Hematopoietic multipotent progenitor cell treated with erythropoietin and hydrocortisone succinate and interleukin-3 and kit ligand, for 4 days (in vitro differentiated cells): ENCODE results near the gene APOO.
A peak's percentile ranks its signal among the peaks of the same experiment; 100 is the strongest.
"Not testable (repeated sequence)": the region's sequence is repeated elsewhere in the genome, so short reads cannot be mapped to it uniquely, and the experiment has no call there.

ENCODE experiments used
- DNase-seq: peaks from one replicate; pipeline ENCODE4 v3.0.0-alpha.2; 2015

APOO gene

DNA sequence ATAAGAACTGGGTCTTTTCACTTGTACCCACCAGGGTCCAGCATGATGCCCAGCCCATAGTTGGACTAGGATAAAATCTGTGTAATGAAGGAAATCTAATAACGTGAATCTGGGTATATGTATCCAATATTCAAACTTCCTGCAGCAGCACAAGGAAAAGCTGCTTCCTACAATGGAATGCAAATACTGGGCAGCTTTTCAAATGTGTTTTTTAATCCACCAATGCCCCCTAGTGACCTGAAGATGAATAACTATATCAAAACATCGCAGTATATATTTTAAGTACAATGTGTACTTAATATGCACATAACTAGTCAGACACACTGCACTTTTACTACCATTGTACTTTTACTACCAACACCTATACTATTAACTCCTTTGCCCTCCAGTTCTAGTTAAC, 5.3 kb downstream of the APOO start:
- DNase-seq: peak; percentile 68

DNA sequence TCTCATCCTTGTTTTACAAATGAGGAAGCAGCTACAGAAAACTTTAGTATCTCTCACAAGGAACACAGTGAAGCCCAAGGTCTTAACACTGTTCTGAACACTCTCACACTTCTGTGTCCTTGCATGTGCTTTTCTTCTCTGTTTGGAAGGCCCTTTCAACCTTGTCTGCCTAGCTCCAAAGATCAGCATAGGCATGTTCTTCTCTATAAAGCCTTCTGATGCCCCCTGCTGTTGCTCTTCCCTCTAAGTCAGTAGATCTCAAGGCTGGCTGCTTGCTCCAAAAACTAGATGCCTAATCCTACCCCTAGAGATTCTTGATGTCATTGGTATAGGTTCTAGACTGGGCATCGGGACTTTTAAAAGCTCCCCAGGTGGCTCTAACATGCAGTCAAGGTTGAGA, 5.9 kb downstream of the APOO start:
- DNase-seq: peak; percentile 92

DNA sequence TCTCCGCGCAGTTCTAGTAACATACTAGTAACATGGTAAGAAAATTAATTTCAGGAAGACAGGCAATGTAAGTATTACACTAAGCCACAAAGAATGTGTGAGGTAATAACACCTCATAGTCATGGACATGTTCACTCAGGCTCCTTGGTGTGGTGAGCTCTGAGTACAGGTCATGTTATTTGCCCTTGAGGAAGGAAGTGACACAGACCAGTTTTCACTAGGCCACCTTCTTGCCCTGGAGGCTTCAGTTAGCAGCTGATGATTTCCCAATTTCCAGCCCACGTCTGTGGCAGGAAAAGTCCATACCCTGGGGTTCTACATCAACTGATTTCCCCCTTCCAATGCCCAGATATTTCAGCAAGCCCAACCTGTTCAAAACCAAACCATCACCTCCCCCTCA, 6.7 kb downstream of the APOO start:
- peak; percentile 50 for DNase-seq

DNA sequence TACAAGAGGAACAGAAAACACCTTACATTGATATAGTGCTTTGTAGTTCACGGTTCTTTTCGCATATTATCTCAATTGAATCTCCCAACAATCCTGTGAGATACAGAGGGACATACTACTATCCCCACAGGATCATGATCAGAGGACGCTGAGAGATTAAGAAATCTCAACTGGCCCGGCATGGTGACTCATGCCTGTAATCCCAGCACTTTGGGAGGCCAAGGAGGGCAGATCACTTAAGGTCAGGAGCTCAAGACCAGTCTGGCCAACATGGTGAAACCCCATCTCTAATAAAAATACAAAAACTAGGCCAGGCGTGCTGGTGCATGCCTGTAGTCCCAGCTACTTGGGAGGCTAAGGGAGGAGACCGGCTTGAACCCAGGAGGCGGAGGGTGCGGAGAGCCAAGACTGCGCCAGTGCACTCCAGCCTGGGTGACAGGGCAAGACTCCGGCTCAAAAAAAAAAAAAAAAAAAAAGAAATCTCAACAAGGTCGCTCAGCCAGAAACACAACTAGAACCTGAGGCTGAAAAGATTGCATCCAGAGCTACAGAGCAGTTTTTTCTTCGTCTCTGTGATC, 7.4 kb downstream of the APOO start:
- DNase-seq: no peak

DNA sequence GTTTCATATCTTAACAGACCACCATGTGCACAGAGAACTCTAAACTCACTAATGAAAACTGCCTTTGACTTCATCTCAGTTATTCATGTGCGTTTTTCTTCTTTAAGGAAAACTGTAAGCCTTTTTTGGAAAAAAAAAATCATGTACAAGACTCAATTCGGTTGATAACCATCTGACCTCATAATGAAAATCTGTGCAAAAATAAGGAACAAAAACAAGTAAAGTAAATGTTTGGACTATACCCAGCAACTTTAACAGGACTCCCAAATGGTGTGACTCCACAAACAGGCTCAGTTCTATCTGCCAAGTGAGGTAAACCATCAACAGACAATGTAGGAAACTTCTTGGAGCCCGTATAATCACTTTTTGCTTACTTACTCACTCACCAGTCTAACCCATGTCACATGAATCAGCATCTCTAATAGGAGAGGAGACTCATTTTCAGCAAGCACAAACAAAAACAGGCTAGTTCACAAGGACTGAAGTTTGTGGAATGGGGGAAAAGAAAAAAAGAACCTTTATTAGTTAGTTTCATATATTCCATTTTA, 9.3 kb downstream of the APOO start:
- DNase-seq: no peak

DNA sequence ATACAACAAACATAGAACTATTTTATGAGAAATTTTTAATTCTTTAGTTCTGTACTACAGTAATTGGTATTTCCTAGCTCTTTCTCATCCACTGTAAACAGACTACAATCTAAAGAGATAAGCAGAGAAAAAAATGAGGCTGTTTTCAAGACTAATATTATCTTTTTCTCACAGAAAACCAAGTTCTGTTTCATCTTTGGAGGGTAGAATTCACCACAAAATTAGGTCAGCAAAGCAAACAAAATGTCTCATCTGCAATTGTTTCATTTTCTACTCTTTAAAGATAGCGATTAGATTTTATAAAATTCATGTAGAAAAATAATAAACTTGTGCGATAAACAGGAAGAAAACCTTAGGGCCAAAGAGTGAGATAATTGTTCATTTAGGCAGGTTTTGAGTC, 10.8 kb downstream of the APOO start:
- DNase-seq: peak; percentile 70

DNA sequence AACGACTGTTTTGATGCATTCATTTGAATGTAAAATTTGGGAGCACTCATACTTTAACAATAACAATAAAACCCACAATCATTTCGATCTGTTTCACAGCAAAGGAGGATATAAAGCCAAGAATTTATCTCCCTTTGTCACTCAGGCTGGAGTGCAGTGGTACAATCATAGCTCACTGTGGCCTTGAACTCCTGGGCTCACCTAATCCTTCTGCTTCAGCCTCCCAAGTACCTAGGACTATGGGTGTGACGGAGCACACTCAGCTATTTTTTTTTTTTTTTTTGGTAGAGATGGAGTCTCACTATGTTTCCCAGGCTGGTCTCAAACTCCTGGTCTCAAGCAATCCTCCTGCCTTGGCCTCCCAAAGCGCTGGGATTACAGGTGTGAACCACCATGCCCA, 11.2 kb downstream of the APOO start:
- not testable (repeated sequence) for DNase-seq

DNA sequence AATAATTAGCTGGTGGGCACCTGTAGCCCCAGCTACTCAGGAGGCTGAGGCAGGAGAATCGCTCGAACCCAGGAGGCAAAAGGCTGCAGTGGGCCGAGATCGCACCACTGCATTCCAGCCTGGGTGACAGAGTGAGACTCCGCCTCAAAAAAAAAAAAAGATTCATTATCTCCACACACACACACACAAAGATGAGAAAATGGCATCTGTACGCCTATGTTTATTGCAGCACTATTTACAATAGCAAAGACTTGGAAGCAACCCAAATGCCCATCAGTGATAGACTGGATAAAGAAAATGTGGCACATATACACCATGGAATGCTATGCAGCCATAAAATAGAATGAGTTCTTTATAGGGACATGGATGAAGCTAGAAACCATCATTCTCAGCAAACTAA, 12.7 kb downstream of the APOO start:
- not testable (repeated sequence) for DNase-seq

DNA sequence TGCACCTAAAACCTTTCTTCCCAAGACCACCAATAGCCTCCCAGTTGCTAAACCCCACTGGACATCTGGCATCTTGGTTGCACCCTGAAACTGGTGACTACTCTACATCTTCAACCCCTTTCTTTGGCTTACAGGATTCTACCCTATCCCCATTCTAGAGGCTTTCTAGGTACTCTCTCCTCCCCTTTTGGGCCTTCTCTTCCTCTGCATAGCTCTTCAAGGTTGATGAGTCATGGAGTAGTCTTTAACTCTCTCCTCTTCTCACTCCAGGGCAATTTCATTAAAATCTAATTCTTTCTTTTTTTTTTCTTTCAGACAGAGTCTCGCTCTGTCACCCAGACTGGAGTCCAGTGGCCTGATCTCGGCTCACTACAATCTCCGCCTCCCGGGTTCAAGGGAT, 16.8 kb downstream of the APOO start:
- no peak for DNase-seq

DNA sequence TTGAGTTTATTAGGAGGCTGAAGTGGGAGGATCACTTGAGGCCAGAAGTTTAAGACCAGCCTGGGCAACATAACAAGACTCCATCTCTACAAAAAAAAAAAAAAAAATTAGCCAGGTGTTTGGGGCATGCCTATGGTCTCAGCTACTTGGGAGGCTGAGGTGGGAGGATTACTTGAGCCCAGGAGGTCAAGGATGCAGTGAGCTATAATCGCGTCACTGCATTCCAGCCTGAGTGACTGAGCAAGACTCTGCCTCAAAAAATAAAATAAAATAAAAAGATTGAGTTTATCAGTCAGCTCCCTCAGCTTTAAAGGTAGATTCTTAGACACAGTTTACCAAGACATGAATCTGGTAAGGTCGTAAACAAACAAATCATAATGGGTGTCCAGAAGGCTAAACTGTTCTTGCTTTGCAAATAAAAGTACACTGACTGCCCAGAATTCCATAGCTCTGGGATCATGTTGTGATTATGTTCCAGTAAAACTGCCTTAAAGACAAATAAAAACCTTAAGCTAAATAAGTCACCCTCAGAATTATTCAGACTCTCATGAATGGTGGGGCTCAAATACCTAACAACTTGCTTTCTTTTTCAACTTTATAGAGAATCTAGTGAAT, 18.7 kb downstream of the APOO start:
- no peak for DNase-seq

DNA sequence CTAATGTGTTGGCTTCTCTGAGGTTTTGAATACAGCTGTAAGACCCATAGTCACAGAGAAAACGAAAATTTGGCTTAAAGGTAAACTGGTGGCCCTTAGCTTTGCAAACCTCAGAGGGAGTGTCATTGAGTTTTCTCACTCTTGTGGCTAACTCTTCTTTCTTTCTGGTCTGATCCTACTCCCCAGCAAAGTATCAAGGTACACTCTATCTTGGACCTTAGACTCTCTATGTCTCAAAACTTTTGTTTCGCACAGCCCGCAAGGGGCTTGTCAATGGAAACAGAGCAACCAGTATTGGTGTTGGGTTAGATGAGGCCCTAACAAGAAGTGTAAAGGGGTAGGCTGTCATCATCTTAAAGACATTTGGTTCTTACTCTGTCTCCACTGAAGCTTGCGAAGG, 19.8 kb downstream of the APOO start:
- DNase-seq: no peak

DNA sequence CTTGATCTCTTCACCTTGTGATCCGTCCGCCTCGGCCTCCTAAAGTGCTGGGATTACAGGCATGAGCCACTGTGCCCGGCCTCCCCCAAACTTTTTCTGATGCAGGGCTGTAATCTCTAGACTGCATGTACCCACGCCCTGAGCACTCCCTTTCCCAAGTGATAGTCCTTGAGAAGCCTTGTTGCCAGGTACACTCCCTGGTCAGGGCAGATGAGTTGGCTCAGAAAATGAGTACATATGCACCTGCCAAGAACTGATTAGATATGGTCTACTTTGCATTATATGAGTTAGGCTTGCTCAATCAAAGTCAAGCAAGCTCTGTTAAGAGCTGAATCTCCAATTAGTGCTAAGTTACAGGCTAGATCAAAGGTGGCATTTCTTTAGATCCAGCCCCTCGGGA, 20.3 kb downstream of the APOO start:
- DNase-seq: peak; percentile 55

DNA sequence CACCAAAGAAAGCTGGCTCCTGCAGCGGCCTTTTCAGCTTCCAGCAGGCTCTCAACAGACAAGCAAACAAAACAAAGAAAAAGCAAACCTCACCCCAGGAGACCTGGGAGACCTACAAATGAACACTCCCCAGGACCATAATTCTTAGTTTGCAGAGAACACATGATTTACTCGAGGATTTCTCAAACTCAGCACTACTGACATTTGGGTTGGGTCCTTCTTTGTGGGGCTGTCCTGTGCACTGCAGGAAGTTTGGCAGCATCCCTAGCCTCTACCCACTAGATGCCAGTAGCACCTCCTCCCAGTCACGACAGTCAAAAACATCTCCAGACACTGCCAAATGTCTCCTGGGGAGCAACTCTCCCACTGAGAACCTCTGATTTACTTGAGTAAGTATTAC, 21.9 kb downstream of the APOO start:
- no peak for DNase-seq

DNA sequence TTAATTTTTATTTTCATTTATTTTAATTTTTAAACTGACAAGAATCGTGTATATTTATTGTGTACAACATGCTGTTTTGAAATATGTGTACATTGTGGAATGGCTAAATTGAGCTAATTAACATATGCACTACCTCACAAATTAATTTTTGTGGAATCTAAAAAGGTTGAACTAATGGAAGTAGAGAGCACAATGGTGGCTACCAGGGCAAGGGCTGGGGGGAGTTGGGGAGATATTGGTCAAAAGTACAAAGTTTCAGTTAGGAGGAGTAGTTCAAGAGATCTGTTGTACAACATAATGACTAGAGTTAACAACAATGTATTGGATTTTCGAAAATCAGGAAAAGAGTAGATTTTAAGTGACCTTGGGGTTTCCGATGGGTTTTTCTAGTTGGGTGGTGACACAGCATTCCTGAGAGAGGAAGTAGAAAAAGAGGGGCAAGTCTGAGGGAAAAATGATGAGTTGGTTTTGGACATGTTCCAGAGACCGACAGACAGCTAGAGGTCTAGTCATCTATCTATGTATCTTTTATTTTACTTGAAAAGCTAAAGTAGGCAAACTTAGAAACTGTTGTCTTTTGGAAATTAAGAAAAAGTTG, 23.2 kb downstream of the APOO start:
- peak; percentile 64 for DNase-seq

DNA sequence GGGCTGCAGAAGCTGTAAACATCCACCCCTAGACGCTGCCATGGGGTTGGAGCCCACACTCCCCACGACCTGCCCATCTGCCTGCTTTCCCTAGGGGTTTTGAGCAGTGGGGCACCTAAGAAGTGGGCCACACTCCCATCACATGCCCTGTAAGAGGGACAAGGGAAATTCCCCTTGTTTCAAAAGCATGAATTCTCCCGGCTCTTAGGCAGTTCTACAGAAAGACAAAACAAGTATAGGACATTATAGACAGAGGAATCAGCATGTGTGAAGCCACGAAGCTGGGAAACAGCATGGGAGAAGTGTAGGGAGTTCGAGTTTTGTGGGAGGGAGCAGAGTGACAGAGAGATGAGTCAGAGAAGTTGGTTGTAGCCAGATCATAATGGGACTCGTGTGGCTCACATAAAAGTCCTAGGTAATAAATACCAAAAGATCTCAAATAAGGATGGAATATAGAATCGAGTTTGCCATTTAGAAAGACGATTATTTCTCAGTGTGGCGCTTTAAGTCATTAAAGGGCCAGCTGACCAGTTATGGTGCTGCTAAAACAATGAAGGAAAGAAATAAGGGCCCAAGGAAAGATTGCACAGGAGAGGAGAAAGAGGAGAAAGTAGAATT, 23.9 kb downstream of the APOO start:
- no peak for DNase-seq

DNA sequence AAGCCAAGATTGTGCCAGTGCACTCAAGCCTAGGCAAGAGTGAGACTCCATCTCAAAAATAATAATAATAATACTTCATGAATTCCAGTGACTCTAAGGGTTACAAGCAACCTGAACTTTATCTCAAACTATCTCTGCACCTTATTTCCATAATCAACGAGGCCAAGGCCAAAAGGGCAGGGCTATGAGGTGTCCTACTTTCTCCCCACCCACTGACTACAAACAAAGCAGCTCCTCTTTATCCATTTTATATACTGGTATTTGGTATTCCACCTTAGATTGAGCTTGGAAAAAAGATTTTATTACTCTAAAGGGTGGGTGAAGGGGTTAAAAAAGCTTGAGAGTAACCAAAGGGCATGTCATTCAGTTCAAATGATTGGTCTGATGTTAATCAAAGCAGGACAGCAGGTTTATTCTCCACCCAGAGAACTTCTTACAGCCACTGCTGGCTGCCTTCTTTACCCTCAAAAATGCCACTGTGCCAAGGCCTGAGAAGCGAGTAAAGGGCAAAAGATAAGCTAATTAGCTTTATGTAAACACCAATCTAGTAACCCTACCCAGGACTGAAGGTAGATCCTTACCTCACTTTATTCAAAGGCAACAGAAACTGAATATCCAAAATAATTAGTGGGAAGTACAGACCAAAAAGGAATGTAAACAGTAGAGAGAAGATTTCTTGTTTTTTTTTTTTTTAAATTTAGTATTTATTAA, 28.2 kb downstream of the APOO start:
- no peak for DNase-seq

DNA sequence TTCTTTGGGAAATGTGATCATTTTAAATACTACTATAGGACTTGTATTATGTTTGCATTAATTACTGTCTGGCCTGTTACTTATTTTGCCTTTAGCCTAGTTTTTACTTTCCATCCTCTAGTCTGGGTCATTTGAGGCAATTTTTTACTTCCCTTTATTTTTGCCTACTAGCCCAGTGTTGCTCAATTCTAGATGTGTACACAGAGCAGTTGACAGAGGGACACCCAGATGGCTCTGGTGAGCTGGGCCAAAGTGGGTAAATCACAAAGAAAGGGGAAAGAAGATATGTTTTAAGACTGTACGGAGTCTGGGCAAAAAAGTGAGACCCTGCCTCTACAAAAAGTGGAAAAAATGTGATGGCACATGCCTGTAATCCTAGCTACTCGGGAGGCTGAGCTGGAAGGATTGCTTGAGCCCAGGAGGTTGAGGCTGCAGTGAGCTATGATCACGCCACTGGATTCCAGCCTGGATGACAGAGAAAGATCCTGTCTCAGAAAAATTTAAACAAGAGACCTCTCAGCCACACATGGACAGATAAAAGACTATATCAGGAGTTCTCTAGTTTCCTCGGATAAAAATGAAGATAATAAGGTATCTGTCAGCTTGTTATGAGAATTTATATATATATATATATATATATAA, 35.7 kb downstream of the APOO start:
- DNase-seq: peak; percentile 76

DNA sequence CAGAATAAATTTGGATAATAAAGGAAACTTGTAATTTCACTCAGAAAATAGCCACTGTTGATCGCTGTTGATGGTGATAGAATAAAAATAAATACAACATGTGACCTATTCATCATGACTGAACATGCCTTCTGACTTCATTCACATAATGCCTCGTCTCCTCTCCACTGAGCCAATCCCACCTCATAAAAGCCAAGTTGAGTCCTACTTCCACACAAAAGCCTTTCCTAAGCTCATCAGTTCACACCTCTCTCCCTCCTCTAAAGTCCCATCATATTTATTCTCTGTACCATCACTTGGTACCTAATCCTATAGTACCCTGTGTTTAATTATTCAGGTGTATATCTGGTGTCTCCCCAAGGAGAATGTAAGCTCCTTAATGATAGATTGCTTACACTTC, 37.7 kb downstream of the APOO start:
- no peak for DNase-seq

DNA sequence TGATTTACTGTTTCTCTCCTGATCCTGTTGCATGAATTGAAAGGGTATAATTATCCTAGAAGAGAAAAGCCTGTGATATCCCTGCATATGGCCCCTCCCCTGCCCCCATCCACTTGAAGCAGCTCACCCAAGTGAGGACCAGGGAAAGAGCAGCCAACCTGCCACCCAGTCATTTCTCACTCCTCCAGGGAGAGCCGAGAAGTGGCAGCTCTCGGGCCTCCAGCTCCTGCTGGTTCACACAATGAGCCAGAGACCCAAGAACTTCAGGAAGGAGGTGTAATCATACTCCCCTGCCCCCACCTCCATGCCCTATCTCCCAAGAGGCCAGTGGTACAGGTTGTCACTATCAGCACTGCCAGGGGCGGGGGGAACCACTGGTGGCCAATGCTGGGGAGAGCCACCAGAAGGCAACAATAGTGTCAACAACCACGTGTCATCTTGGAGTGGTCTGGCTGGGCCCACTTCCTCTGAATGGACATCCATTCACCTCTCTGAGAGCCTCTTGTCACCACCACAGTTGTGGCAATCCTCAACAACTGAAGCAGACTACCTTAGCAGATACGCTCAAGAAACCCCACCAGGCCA, 42.9 kb downstream of the APOO start:
- peak; percentile 30 for DNase-seq

DNA sequence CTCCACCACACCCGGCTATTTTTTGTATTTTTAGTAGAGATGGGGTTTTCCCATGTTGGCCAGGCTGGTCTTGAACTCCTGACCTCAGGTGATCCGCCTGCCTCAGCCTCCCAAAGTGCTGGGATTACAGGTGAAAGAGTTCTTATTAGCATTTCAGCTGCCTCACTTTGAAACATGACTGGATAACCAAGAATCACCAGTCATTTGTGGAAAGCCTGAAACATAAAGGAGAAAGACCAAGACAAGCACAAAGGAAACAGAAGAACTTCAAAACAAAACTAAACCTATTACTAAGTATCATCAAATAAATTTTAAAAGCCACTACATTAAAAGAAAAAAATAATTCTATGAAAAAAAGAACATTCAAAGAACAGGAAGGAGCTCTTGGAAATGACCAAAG, 45.8 kb downstream of the APOO start:
- DNase-seq: not testable (repeated sequence)

DNA sequence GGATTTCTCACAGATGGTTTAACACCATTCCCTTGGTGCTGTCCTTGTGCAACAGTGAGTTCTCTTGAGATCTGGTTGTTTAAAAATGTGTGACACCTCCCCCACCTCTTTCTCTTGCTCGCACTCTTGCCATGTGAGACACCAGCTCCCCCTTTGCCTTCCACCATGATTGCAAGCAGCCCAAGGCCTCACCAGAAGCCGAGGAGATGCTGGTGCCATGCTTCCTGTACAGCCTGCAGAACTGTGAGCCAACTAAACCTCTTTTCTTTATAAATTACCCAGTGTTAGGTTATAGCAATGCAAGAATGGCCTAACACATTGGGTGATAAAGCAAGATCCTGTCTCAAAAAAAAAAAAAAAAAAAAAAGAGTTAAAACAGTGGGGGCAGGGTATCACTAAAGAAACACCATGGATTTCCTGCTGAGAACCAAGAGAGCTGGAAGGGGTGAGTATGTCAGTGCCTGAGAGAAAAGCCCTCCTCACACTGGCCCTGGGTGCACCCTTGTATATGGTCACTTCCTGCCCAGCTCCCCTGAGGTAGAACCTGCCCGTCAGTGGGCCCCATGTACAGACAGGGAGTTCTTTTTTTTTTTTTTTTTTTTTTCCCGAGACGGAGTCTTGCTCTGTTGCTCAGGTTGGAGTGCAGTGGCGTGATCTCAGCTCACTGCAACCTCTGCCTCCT, 46.4 kb downstream of the APOO start:
- no peak for DNase-seq

DNA sequence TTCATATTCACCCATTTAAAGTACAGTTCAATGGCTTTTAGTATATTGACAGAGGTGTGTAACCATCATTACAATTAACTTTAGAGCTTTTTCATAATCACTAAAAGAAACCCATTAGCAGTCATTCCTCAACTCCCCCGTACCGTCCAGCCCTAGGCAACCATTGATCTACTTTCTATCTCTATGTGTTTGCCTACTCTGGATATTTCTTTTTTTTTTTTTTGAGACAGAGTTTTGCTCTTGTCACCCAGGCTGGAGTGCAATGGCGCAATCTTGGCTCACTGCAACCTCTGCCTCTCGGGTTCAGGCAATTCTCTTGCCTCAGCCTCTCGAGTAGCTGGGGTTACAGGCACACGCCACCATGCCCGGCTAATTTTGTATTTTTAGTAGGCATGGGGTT, 48.5 kb downstream of the APOO start:
- not testable (repeated sequence) for DNase-seq
